Neural cell (in vitro differentiated cells): ENCODE measurements around the gene PAWR. TPM values are rescaled to one million over a fixed set of nuclear protein-coding genes. Genes with fewer than 3 reads are reported as not detected.

Experiments used
- H2AFZ ChIP-seq: fragments of 200-600, 300-800 bp; sonication (generic), shearing (Covaris generic); 2 replicates; pipeline ENCODE4 v1.6.0; 2014; ENCODE audit warnings: low read depth, mild to moderate bottlenecking, antibody characterized with exemption, low read length, moderate library complexity
- H3F3A ChIP-seq: fragments of 200-600 bp; shearing (Covaris generic); 2 replicates; pipeline ENCODE4 v1.6.1; 2016; ENCODE audit warnings: mild to moderate bottlenecking, moderate library complexity, mixed read lengths, antibody characterized with exemption, low read length; ENCODE audit not compliant: insufficient read depth, poor library complexity, severe bottlenecking
- H3K27ac ChIP-seq: fragments of 200-600, 300-800 bp; sonication (generic), shearing (Covaris generic); 2 replicates; pipeline ENCODE4 v1.5.1; 2014; ENCODE audit warnings: mild to moderate bottlenecking, low read length, moderate library complexity
- H3K27me3 ChIP-seq: fragments of 300-800, 200-600 bp; sonication (generic), shearing (Covaris generic); 2 replicates; pipeline ENCODE4 v1.6.0; 2014; ENCODE audit warnings: mild to moderate bottlenecking, low read depth, low read length, moderate library complexity; ENCODE audit not compliant: insufficient read depth
- H3K36me3 ChIP-seq: fragments of 300-800, 200-600 bp; sonication (generic), shearing (Covaris generic); 2 replicates; pipeline ENCODE4 v1.5.1; 2014; ENCODE audit warnings: mild to moderate bottlenecking, antibody characterized with exemption, low read length, moderate library complexity; ENCODE audit not compliant: insufficient read depth
- H3K4me2 ChIP-seq: fragments of 300-800, 200-600 bp; sonication (generic), shearing (Covaris generic); 2 replicates; pipeline ENCODE4 v1.6.0; 2014; ENCODE audit warnings: mild to moderate bottlenecking, low read length
- H3K4me3 ChIP-seq: fragments of 300-800, 200-600 bp; sonication (generic), shearing (Covaris generic); 2 replicates; pipeline ENCODE4 v1.5.1; 2014; ENCODE audit warnings: mild to moderate bottlenecking, low read length, moderate library complexity
- H3K79me2 ChIP-seq: fragments of 200-600 bp; shearing (Covaris generic); replicated peaks from 2 replicates; pipeline ENCODE4 v1.6.0; 2014; ENCODE audit warnings: mild to moderate bottlenecking, low read length, moderate library complexity; ENCODE audit not compliant: insufficient read depth
- H3K9ac ChIP-seq: fragments of 300-800, 200-600 bp; sonication (generic), shearing (Covaris generic); 2 replicates; pipeline ENCODE4 v1.6.1; 2016; ENCODE audit warnings: mild to moderate bottlenecking, low read length, mixed read lengths
- H3K9me2 ChIP-seq: fragments of 200-600 bp; shearing (Covaris generic); 2 replicates; pipeline ENCODE4 v1.6.1; 2016; ENCODE audit warnings: mild to moderate bottlenecking, low read length, mixed read lengths; ENCODE audit not compliant: insufficient read depth
- H3K9me3 ChIP-seq: fragments of 200-600, 300-800 bp; sonication (generic), shearing (Covaris generic); 2 replicates; pipeline ENCODE4 v1.6.1; 2016; ENCODE audit warnings: mild to moderate bottlenecking, mixed run types, low read length, moderate library complexity, mixed read lengths
- H4K20me1 ChIP-seq: fragments of 200-600 bp; shearing (Covaris generic); 2 replicates; pipeline ENCODE4 v1.6.1; 2016; ENCODE audit warnings: mild to moderate bottlenecking, mixed run types; ENCODE audit not compliant: insufficient read depth
- EP300 ChIP-seq: fragments of 450-650 bp; conservative IDR thresholded peaks from 2 replicates; pipeline ENCODE4 v1.6.1; 2014; ENCODE audit warnings: antibody characterized with exemption, mild to moderate bottlenecking, moderate library complexity; ENCODE audit not compliant: poor library complexity, severe bottlenecking
- EZH2 ChIP-seq: fragments of 200-600, 300-800 bp; shearing (Covaris generic), sonication (generic); IDR thresholded peaks from 2 replicates; pipeline ENCODE4 v1.6.1; 2014; ENCODE audit warnings: antibody characterized with exemption, low read length, borderline replicate concordance, mild to moderate bottlenecking; ENCODE audit not compliant: insufficient read depth, poor library complexity, severe bottlenecking
- MXI1 ChIP-seq: fragments of 450-650 bp; conservative IDR thresholded peaks from 2 replicates; pipeline ENCODE4 v1.6.1; 2014; ENCODE audit warnings: antibody characterized with exemption, mild to moderate bottlenecking; ENCODE audit not compliant: poor library complexity, severe bottlenecking
- POLR2AphosphoS5 ChIP-seq: IDR thresholded peaks from 2 replicates; pipeline ENCODE4 v1.6.1; 2012
- RAD21 ChIP-seq: fragments of 450-650 bp; conservative IDR thresholded peaks from 2 replicates; pipeline ENCODE4 v1.6.1; 2014; ENCODE audit warnings: antibody characterized with exemption, mild to moderate bottlenecking, moderate library complexity
- SMC3 ChIP-seq: fragments of 450-650 bp; conservative IDR thresholded peaks from 2 replicates; pipeline ENCODE4 v1.6.1; 2014; ENCODE audit warnings: antibody characterized with exemption, mild to moderate bottlenecking, moderate library complexity; ENCODE audit not compliant: poor library complexity
- TAF1 ChIP-seq: IDR thresholded peaks from 2 replicates; pipeline ENCODE4 v1.6.1; 2012; ENCODE audit warnings: low read depth
- polyA plus RNA-seq: library from polyadenylated mRNA; depleted of rRNA; stranded (reverse); fragments of >200 nt; gene quantifications from 2 replicates; pipeline ENCODE4 v1.2.3, GENCODE V29; 2014
- TF ChIP-seq, protein P1 (sequence below): fragments of 450-650 bp; IDR thresholded peaks from 2 replicates; pipeline ENCODE4 v1.5.1; 2014; ENCODE audit warnings: antibody characterized with exemption, mild to moderate bottlenecking, moderate library complexity; ENCODE audit not compliant: poor library complexity, severe bottlenecking
- TF ChIP-seq, protein P2 (sequence below): IDR thresholded peaks from 2 replicates; pipeline ENCODE4 v1.6.1; 2012; ENCODE audit warnings: borderline replicate concordance

The PAWR gene
- polyA plus RNA-seq, 1 donor from 2014 or later: 13.4 TPM

DNA sequence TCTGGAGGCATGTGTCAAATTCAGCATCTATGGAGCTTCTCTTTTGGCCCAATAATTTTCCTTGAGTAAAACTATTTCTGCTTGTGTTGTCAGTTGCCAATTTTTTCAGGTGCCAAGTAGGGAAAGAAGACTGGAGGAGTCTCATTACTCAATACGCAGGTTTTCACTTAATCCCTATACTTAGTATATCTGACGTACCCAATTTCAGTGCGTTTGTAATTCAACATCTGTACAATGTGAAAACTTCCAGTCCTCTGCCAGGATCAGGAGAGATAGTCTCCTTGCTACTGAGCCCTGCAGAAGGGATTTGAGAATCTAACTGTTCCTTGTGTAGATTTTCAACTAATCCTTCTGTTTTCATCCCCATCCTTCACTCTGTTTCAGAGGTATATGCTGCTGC is 5.7 kb upstream of the PAWR start:
- Histone ChIP-seq H2AFZ (no peak overlapping the region), H3K9ac (no peak overlapping the region), H3F3A (no peaks in the 10 kb centered on the region), H3K27me3 (peaks cover 10% of the 10 kb centered on the region), H3K9me2 (no peaks in the 10 kb centered on the region), H3K9me3 (no peaks in the 10 kb centered on the region), H3K79me2 (no peaks in the 10 kb centered on the region), H4K20me1 (no peaks in the 10 kb centered on the region), H3K4me3 (no peak overlapping the region), H3K4me2 (no peak overlapping the region), H3K36me3 (no peaks in the 10 kb centered on the region), H3K27ac (no peak overlapping the region)
- TF ChIP-seq EP300 (no peak), SMC3 (no peak), EZH2 (no peak), RAD21 (no peak), POLR2AphosphoS5 (no peak)

DNA sequence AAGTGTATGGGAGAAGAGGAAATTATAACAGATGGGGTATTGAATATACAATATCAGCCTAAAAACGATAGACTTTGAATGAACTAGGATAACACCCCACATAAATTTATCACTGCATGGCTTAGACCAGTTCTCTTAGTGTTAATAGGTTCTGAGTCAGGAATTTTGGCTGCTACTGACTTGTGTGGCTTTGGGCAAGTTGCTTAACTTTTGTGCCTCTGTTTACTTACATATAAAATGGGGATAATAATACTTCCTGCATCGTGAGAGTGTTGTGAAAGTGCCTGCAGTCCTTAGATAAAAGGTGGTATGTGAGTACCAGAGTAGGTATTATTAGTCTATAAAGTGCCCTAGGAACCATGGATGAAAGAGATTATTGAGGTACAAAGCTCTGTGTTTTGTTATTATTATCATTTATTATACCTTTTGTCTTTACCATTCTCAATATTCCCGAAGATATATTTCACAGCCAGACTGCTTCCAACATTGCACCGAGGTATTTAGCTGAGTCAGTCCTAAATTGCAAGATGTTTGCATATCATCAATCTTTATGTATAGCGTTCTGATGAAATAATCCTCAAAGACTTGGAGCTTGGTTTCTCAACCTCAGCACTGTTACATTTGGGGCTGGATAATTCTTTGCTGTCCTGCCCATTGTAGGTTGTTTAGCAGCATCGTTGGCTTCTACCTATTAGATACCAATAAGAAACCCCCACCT is 2.3 kb upstream of the PAWR start:
- Histone ChIP-seq H3F3A (no peaks in the 10 kb centered on the region), H3K9me2 (no peaks in the 10 kb centered on the region), H3K9ac (no peak overlapping the region), H4K20me1 (no peaks in the 10 kb centered on the region), H3K4me2 (no peak overlapping the region), H3K9me3 (no peaks in the 10 kb centered on the region), H2AFZ (no peak overlapping the region), H3K27me3 (peaks cover 13% of the 10 kb centered on the region), H3K27ac (no peak overlapping the region), H3K4me3 (no peak overlapping the region), H3K36me3 (no peaks in the 10 kb centered on the region), H3K79me2 (peaks cover 1% of the 10 kb centered on the region)
- TF ChIP-seq EZH2 (no peak), TAF1 (no peak), EP300 (no peak), MXI1 (no peak), SMC3 (no peak)
- TF ChIP-seq, protein P1, sequence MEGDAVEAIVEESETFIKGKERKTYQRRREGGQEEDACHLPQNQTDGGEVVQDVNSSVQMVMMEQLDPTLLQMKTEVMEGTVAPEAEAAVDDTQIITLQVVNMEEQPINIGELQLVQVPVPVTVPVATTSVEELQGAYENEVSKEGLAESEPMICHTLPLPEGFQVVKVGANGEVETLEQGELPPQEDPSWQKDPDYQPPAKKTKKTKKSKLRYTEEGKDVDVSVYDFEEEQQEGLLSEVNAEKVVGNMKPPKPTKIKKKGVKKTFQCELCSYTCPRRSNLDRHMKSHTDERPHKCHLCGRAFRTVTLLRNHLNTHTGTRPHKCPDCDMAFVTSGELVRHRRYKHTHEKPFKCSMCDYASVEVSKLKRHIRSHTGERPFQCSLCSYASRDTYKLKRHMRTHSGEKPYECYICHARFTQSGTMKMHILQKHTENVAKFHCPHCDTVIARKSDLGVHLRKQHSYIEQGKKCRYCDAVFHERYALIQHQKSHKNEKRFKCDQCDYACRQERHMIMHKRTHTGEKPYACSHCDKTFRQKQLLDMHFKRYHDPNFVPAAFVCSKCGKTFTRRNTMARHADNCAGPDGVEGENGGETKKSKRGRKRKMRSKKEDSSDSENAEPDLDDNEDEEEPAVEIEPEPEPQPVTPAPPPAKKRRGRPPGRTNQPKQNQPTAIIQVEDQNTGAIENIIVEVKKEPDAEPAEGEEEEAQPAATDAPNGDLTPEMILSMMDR: no peak

DNA sequence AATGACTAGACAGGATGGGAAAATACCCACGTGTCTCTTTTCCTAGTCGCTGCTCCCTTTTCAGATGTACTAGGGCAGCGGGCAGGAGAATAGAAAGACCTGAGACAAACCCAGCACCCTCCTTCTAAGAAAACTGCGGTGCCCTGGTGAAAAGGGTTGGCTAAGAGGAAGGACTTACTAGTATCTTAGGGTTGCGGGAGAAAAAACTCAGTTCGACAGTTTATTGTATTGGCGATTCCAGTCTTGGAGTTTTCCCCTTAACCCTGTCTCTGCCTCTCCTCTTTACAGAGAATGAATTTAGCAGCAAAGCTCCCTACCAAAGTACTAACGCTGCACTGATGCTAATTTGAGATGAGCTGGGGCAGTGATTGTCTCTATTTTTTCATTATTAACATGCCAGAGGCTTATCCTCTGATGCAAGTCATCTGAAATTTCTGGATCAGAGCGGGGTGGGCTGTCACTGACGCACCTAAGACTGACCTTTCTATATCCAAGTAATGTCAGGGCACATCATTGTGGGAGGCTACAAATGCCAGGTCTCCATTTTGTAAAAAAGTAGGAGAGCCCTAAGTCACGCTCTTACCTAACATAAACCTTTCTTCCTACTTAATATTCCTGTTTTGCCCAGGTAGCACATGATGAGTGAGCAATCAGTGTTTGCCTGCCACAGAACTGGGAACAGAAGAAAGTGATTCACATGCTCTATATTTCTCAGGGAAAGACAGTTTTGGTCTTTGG is 916 bp upstream of the PAWR start:
- H3K9ac ChIP-seq: no peak overlapping the region
- H3K4me2 ChIP-seq: peak overlapping the region; percentile 57
- H3K27ac ChIP-seq: no peak overlapping the region
- H3K27me3 ChIP-seq: peaks cover 13% of the 10 kb centered on the region
- TF ChIP-seq MXI1 (no peak), SMC3 (no peak), POLR2AphosphoS5 (no peak), RAD21 (no peak), EZH2 (no peak), EP300 (no peak), TAF1 (no peak)
- TF ChIP-seq, protein P2, sequence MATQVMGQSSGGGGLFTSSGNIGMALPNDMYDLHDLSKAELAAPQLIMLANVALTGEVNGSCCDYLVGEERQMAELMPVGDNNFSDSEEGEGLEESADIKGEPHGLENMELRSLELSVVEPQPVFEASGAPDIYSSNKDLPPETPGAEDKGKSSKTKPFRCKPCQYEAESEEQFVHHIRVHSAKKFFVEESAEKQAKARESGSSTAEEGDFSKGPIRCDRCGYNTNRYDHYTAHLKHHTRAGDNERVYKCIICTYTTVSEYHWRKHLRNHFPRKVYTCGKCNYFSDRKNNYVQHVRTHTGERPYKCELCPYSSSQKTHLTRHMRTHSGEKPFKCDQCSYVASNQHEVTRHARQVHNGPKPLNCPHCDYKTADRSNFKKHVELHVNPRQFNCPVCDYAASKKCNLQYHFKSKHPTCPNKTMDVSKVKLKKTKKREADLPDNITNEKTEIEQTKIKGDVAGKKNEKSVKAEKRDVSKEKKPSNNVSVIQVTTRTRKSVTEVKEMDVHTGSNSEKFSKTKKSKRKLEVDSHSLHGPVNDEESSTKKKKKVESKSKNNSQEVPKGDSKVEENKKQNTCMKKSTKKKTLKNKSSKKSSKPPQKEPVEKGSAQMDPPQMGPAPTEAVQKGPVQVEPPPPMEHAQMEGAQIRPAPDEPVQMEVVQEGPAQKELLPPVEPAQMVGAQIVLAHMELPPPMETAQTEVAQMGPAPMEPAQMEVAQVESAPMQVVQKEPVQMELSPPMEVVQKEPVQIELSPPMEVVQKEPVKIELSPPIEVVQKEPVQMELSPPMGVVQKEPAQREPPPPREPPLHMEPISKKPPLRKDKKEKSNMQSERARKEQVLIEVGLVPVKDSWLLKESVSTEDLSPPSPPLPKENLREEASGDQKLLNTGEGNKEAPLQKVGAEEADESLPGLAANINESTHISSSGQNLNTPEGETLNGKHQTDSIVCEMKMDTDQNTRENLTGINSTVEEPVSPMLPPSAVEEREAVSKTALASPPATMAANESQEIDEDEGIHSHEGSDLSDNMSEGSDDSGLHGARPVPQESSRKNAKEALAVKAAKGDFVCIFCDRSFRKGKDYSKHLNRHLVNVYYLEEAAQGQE: no peak
- TF ChIP-seq, protein P1: no peak
- no peaks in the 10 kb centered on the region for H3K36me3 ChIP-seq
- H3K9me2 ChIP-seq: no peaks in the 10 kb centered on the region
- H3F3A ChIP-seq: no peaks in the 10 kb centered on the region
- H3K4me3 ChIP-seq: peak overlapping the region; percentile 93
- no peaks in the 10 kb centered on the region for H3K9me3 ChIP-seq
- H4K20me1 ChIP-seq: no peaks in the 10 kb centered on the region
- peaks cover 15% of the 10 kb centered on the region for H3K79me2 ChIP-seq
- H2AFZ ChIP-seq: peak overlapping the region; percentile 9
